T-helper 17 cell (primary cell): ENCODE results near the gene SMIM14. TPM values are rescaled to one million over a fixed set of nuclear protein-coding genes. Genes with fewer than 3 reads are reported as not detected.

Source experiments
- ATAC-seq: fragments of 150-1000 bp; cut with Tn5 transposase; 2 replicates; pipeline ENCODE4 v1.10.0; 2021; ENCODE audit warnings: mild to moderate bottlenecking, moderate library complexity
- DNase-seq, 3 donors: peaks; one replicate each; pipeline versions ENCODE4 v3.0.0 to v3.0.0-alpha.2; 2020 to 2021
- H3K9me3 ChIP-seq: one replicate; pipeline ENCODE4 v1.7.0; 2013; ENCODE audit warnings: low read length, mild to moderate bottlenecking; ENCODE audit not compliant: control insufficient read depth, poor library complexity, severe bottlenecking
- H3K27ac Mint-ChIP-seq: one replicate; pipeline ENCODE4 v1.8.0; 2022; ENCODE audit warnings: mild to moderate bottlenecking, moderate library complexity, mixed read lengths
- H3K27me3 Mint-ChIP-seq: one replicate; pipeline ENCODE4 v1.8.0; 2022; ENCODE audit warnings: mixed read lengths
- H3K36me3 Mint-ChIP-seq: one replicate; pipeline ENCODE4 v1.8.0; 2022; ENCODE audit warnings: low read depth, mixed read lengths
- H3K4me1 Mint-ChIP-seq: one replicate; pipeline ENCODE4 v1.8.0; 2022; ENCODE audit warnings: mild to moderate bottlenecking, mixed read lengths
- H3K4me3 Mint-ChIP-seq: one replicate; pipeline ENCODE4 v1.8.0; 2022; ENCODE audit warnings: mild to moderate bottlenecking, moderate library complexity, mixed read lengths
- total RNA-seq, 4 donors: library from RNA in 2 of 4; stranded (reverse) in 2 of 4; gene quantifications; one replicate each; pipeline ENCODE4 v1.2.3 and lab custom pipeline; 2022 to 2026

Gene SMIM14
- total RNA-seq, 2 donors from 2014 or later: 8.3 to 9.3 TPM

GRCh38 chr4:39530682-39531081, 108.0 kb downstream of the SMIM14 start:
- H3K36me3 Mint-ChIP-seq: peaks cover 2% of the 10 kb centered on the region
- ATAC-seq (no peak), DNase-seq (no peak)
- no peak overlapping the region for H3K27ac Mint-ChIP-seq
- no peaks in the 10 kb centered on the region for H3K27me3 Mint-ChIP-seq
- peaks cover 17% of the 10 kb centered on the region for H3K4me1 Mint-ChIP-seq
- no peak overlapping the region for H3K4me3 Mint-ChIP-seq
- no peaks in the 10 kb centered on the region for H3K9me3 ChIP-seq

- ATAC-seq (no peak), DNase-seq (no peak)
- H3K27me3 Mint-ChIP-seq: no peaks in the 10 kb centered on the region
- H3K4me3 Mint-ChIP-seq: no peak overlapping the region
- no peak overlapping the region for H3K27ac Mint-ChIP-seq
- H3K4me1 Mint-ChIP-seq: peaks cover 18% of the 10 kb centered on the region
- H3K36me3 Mint-ChIP-seq: peaks cover 2% of the 10 kb centered on the region
- H3K9me3 ChIP-seq: no peaks in the 10 kb centered on the region
Observed at GRCh38 chr4:39529534-39529933, 109.1 kb downstream of the SMIM14 start.

- ATAC-seq (no peak), DNase-seq (no peak)
- peaks cover 2% of the 10 kb centered on the region for H3K36me3 Mint-ChIP-seq
- H3K9me3 ChIP-seq: no peaks in the 10 kb centered on the region
- H3K27me3 Mint-ChIP-seq: no peaks in the 10 kb centered on the region
- peaks cover 18% of the 10 kb centered on the region for H3K4me1 Mint-ChIP-seq
- peak overlapping the region; percentile 89 for H3K27ac Mint-ChIP-seq
- H3K4me3 Mint-ChIP-seq: peak overlapping the region; percentile 98
Observed at GRCh38 chr4:39528061-39528465, 110.6 kb downstream of the SMIM14 start.

GRCh38 chr4:39527296-39528060, 111.2 kb downstream of the SMIM14 start, which contains the start of gene UGDH:
UGDH (minus strand) TSS chr4:39527439; CDS start chr4:39521512, 5,927 bp downstream.
- Mint-ChIP-seq H3K27ac (peak within 1 kb of the TSS; percentile 89), H3K36me3 (peaks cover 2% of the 10 kb centered on the region), H3K27me3 (no peaks in the 10 kb centered on the region), H3K4me3 (peak within 1 kb of the TSS; percentile 98), H3K4me1 (peaks cover 18% of the 10 kb centered on the region)
- no peaks in the 10 kb centered on the region for H3K9me3 ChIP-seq
- DNase-seq (peak; percentile 84 to 89 (median 89)), ATAC-seq (peak; percentile 99)

GRCh38 chr4:39526765-39527295, 111.8 kb downstream of the SMIM14 start:
- ATAC-seq: no peak
- Mint-ChIP-seq H3K4me3 (peak overlapping the region; percentile 98), H3K27me3 (no peaks in the 10 kb centered on the region), H3K4me1 (peaks cover 18% of the 10 kb centered on the region), H3K27ac (peak overlapping the region; percentile 89), H3K36me3 (peaks cover 2% of the 10 kb centered on the region)
- DNase-seq: no peak
- H3K9me3 ChIP-seq: no peaks in the 10 kb centered on the region

GRCh38 chr4:39525822-39526690, 112.6 kb downstream of the SMIM14 start:
- H3K9me3 ChIP-seq: no peaks in the 10 kb centered on the region
- Mint-ChIP-seq H3K27ac (peak overlapping the region; percentile 89), H3K4me1 (peaks cover 18% of the 10 kb centered on the region), H3K4me3 (peak overlapping the region; percentile 98), H3K36me3 (peaks cover 2% of the 10 kb centered on the region), H3K27me3 (no peaks in the 10 kb centered on the region)
- ATAC-seq (no peak), DNase-seq (no peak)

- DNase-seq: no peak
- H3K4me1 Mint-ChIP-seq: peaks cover 18% of the 10 kb centered on the region
Observed at GRCh38 chr4:39524161-39524957, 114.3 kb downstream of the SMIM14 start.

GRCh38 chr4:39522068-39522467, 116.6 kb downstream of the SMIM14 start:
- no peak overlapping the region for H3K27ac Mint-ChIP-seq
- no peak for ATAC-seq
- H3K4me3 Mint-ChIP-seq: no peak overlapping the region
- no peaks in the 10 kb centered on the region for H3K27me3 Mint-ChIP-seq
- no peak for DNase-seq
- peaks cover 10% of the 10 kb centered on the region for H3K4me1 Mint-ChIP-seq
- no peaks in the 10 kb centered on the region for H3K9me3 ChIP-seq
- no peaks in the 10 kb centered on the region for H3K36me3 Mint-ChIP-seq

More at GRCh38 chr4:39524161-39524957, 114.3 kb downstream of the SMIM14 start:
- peak overlapping the region; percentile 68 for H3K27ac Mint-ChIP-seq
- no peak for ATAC-seq
- H3K4me3 Mint-ChIP-seq: no peak overlapping the region
- peaks cover 2% of the 10 kb centered on the region for H3K36me3 Mint-ChIP-seq
- H3K27me3 Mint-ChIP-seq: no peaks in the 10 kb centered on the region
- no peaks in the 10 kb centered on the region for H3K9me3 ChIP-seq

- no peaks in the 10 kb centered on the region for H3K36me3 Mint-ChIP-seq
- ATAC-seq: no peak
- H3K9me3 ChIP-seq: no peaks in the 10 kb centered on the region
- no peak overlapping the region for H3K27ac Mint-ChIP-seq
- H3K4me3 Mint-ChIP-seq: no peak overlapping the region
- H3K4me1 Mint-ChIP-seq: peaks cover 8% of the 10 kb centered on the region
- DNase-seq: no peak
- no peaks in the 10 kb centered on the region for H3K27me3 Mint-ChIP-seq
Observed at GRCh38 chr4:39521253-39521919, 117.3 kb downstream of the SMIM14 start.

GRCh38 chr4:39518484-39518883, 120.2 kb downstream of the SMIM14 start:
- H3K9me3 ChIP-seq: no peaks in the 10 kb centered on the region
- DNase-seq (no peak), ATAC-seq (no peak)
- Mint-ChIP-seq H3K4me3 (no peak overlapping the region), H3K4me1 (no peaks in the 10 kb centered on the region), H3K27me3 (no peaks in the 10 kb centered on the region), H3K36me3 (no peaks in the 10 kb centered on the region), H3K27ac (no peak overlapping the region)

- Mint-ChIP-seq H3K27ac (no peak overlapping the region), H3K36me3 (peaks cover 3% of the 10 kb centered on the region), H3K27me3 (no peaks in the 10 kb centered on the region), H3K4me1 (no peaks in the 10 kb centered on the region), H3K4me3 (no peak overlapping the region)
- ATAC-seq: no peak
- DNase-seq: no peak
- no peaks in the 10 kb centered on the region for H3K9me3 ChIP-seq
Observed at GRCh38 chr4:39516407-39516966, 122.2 kb downstream of the SMIM14 start.
